Breast epithelium (tissue), 3 donors: Measurements from ENCODE around the gene PCF11.

Experiments used
- POLR2A ChIP-seq: fragments of 450-650 bp; IDR thresholded peaks from one replicate; pipeline ENCODE4 v1.6.1; 2016; ENCODE audit warnings: antibody characterized with exemption, mild to moderate bottlenecking, moderate library complexity
- POLR2AphosphoS5 ChIP-seq, 3 donors: sonication (generic); formaldehyde crosslinking; IDR thresholded peaks; one replicate each; pipeline ENCODE4 v1.6.1; 2017; ENCODE audit warnings: antibody characterized with exemption in 3 of 3
- TF ChIP-seq, protein P1 (sequence below), 3 donors: fragments of 450-650 bp; IDR thresholded peaks; one replicate each; pipeline ENCODE4 v1.5.1; 2016 to 2017; ENCODE audit warnings: antibody characterized with exemption in 3 of 3, mild to moderate bottlenecking in 3 of 3, moderate library complexity in 3 of 3

DNA sequence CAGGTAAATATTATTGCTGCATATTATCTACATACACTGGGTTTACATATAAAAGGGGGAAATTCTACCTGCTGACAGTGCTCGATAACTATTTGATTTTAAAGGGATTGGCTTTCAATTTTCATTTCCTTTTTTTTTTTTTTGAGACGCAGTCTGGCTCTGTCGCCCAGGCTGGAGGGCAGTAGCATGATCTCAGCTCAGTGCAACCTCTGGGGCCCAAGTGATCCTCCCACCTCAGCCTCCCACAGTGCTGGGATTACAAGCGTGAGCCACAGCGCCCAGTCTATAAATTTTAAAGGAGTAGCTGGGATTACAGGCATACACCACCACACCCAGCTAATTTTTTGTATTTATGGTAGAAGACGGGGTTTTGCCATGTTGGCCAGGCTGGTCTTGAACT, 3.2 kb upstream of the PCF11 start:
- TF ChIP-seq, protein P1, sequence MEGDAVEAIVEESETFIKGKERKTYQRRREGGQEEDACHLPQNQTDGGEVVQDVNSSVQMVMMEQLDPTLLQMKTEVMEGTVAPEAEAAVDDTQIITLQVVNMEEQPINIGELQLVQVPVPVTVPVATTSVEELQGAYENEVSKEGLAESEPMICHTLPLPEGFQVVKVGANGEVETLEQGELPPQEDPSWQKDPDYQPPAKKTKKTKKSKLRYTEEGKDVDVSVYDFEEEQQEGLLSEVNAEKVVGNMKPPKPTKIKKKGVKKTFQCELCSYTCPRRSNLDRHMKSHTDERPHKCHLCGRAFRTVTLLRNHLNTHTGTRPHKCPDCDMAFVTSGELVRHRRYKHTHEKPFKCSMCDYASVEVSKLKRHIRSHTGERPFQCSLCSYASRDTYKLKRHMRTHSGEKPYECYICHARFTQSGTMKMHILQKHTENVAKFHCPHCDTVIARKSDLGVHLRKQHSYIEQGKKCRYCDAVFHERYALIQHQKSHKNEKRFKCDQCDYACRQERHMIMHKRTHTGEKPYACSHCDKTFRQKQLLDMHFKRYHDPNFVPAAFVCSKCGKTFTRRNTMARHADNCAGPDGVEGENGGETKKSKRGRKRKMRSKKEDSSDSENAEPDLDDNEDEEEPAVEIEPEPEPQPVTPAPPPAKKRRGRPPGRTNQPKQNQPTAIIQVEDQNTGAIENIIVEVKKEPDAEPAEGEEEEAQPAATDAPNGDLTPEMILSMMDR (IDR thresholded peaks at IDR 0.05): no peak
- TF ChIP-seq POLR2A (no peak), POLR2AphosphoS5 (IDR thresholded peaks at IDR 0.05) (no peak)
